IPS-11a (cell line): ENCODE results near the gene MZT2B.
"Not testable (repeated sequence)": the region's sequence is repeated elsewhere in the genome, so short reads cannot be mapped to it uniquely, and the experiment has no call there.

Source experiments
- H3K4me3 ChIP-seq: one replicate; pipeline ENCODE4 v1.5.1; 2013; ENCODE audit warnings: low read depth, low read length, control low read depth

MZT2B gene

GRCh38 chr2:130152136-130152815, 29.8 kb upstream of the MZT2B start:
- H3K4me3 ChIP-seq = not testable (repeated sequence)

- H3K4me3 ChIP-seq = no peak overlapping the region
Observed at GRCh38 chr2:130152816-130153595, 29.1 kb upstream of the MZT2B start.

- not testable (repeated sequence) for H3K4me3 ChIP-seq
Observed at GRCh38 chr2:130153721-130154422, 28.2 kb upstream of the MZT2B start.

GRCh38 chr2:130154423-130154770, 27.7 kb upstream of the MZT2B start:
- H3K4me3 ChIP-seq = not testable (repeated sequence)

- no peak overlapping the region for H3K4me3 ChIP-seq
Observed at GRCh38 chr2:130154773-130155765, 27.0 kb upstream of the MZT2B start.

- H3K4me3 ChIP-seq = not testable (repeated sequence)
Observed at GRCh38 chr2:130155956-130156623, 26.0 kb upstream of the MZT2B start.

- H3K4me3 ChIP-seq = no peak overlapping the region
Observed at GRCh38 chr2:130156624-130157004, 25.4 kb upstream of the MZT2B start.

GRCh38 chr2:130157354-130157753, 24.7 kb upstream of the MZT2B start:
- H3K4me3 ChIP-seq = not testable (repeated sequence)

- not testable (repeated sequence) for H3K4me3 ChIP-seq
Observed at GRCh38 chr2:130157825-130158514, 24.1 kb upstream of the MZT2B start.

- no peak overlapping the region for H3K4me3 ChIP-seq
Observed at GRCh38 chr2:130158631-130159030, 23.4 kb upstream of the MZT2B start.

- H3K4me3 ChIP-seq = not testable (repeated sequence)
Observed at GRCh38 chr2:130159376-130159775, 22.7 kb upstream of the MZT2B start.

GRCh38 chr2:130160131-130160530, 21.9 kb upstream of the MZT2B start:
- H3K4me3 ChIP-seq = no peak overlapping the region

GRCh38 chr2:130160838-130161705, 21.0 kb upstream of the MZT2B start:
- H3K4me3 ChIP-seq = not testable (repeated sequence)

GRCh38 chr2:130162486-130162885, 19.6 kb upstream of the MZT2B start:
- not testable (repeated sequence) for H3K4me3 ChIP-seq

GRCh38 chr2:130162968-130163367, 19.1 kb upstream of the MZT2B start:
- no peak overlapping the region for H3K4me3 ChIP-seq

- no peak overlapping the region for H3K4me3 ChIP-seq
Observed at GRCh38 chr2:130165293-130166016, 16.6 kb upstream of the MZT2B start.

- H3K4me3 ChIP-seq = not testable (repeated sequence)
Observed at GRCh38 chr2:130166611-130167010, 15.5 kb upstream of the MZT2B start.

- H3K4me3 ChIP-seq = not testable (repeated sequence)
Observed at GRCh38 chr2:130169163-130169562, 12.9 kb upstream of the MZT2B start.
